HG03135 (cell line): ENCODE results near the gene MLANA.

Source experiments
- ATAC-seq: cut with Tn5 transposase; IDR thresholded peaks from one replicate; pipeline ENCODE4 v1.9.1; 2021; ENCODE audit warnings: mild to moderate bottlenecking, moderate library complexity; ENCODE audit not compliant: unreplicated experiment

The MLANA gene, protein sequence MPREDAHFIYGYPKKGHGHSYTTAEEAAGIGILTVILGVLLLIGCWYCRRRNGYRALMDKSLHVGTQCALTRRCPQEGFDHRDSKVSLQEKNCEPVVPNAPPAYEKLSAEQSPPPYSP

GRCh38 chr9:5890641-5891040 lies at the start of gene MLANA:
Gene MLANA (plus strand): TSS chr9:5890889. CDS start chr9:5892475, 1,586 bp downstream.
- no peak for ATAC-seq

DNA sequence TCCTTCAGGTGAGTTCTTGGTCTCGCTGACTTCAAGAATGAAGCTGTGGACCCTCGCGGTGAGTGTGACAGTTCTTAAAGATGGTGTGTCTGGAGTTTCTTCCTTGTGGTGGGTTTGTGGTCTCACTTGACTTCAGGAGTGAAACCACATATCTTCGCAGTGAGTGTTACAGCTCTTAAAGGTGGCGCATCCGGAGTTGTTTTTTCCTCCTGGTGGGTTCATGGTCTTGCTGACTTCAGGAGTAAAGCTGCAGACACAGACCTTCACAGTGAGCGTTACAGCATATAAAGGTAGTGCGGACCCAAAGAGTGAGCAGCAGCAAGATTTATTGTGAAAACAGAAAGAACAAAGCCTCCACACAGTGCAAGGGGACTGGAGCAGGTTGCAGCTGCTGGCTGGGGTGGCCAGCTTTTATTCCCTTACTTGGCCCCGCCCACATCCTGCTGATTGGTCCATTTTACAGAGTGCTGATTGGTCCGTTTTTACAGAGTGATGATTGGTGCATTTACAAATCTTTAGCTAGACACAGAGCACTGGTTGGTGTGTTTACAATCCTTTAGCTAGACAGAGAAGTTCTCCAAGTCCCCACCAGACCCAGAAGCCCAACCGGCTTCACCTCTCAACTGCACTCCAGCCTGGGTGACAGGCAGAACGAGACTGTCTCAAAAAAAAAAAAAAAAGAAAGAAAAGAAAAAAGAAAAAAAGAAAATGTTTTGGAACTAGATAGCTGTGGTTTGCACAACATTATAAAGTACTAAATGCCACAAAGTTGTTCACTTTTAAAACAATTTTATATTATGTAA lies 48.7 kb upstream of the MLANA start:
- no peak for ATAC-seq

DNA sequence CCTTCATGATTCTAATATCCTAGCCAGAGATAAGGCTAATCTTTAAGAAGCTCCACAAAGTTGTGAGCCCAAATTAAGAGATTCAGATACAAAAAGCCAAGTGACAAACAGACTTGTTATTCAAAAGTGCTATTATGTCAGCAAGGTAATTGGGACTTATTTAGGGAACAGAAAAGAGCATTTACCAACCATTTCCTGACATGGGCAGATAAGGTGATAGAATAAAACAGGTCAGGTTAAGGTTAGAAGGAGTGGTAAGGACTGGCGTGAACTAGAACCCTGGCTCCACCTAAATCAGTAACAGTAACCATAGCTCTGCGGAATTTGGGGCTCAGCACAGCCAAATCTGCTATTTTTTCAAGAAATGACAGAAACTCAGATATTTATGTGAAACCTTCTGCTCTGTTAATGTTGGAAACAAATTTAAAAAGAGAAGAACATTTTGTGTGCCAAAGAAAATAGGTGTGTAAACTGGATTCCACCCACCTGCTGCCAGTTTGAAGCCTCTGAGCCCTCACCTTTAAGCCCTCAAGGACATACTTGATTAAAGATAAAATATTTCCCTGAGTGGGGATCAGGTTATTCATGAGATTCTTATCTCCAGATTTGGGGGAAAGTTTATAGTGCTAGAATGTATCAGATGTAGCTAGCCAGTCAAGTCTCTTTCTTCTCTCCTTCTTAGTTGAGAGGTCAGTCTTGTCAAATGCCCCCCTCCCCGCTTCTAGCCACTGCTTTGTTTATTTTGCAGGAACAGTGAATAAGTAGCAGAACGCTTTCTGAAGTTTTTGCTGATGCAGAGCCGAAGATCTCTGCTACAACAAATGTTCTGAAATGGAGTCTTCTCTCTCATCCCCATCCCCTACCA lies 47.5 kb upstream of the MLANA start:
- ATAC-seq, result no peak

DNA sequence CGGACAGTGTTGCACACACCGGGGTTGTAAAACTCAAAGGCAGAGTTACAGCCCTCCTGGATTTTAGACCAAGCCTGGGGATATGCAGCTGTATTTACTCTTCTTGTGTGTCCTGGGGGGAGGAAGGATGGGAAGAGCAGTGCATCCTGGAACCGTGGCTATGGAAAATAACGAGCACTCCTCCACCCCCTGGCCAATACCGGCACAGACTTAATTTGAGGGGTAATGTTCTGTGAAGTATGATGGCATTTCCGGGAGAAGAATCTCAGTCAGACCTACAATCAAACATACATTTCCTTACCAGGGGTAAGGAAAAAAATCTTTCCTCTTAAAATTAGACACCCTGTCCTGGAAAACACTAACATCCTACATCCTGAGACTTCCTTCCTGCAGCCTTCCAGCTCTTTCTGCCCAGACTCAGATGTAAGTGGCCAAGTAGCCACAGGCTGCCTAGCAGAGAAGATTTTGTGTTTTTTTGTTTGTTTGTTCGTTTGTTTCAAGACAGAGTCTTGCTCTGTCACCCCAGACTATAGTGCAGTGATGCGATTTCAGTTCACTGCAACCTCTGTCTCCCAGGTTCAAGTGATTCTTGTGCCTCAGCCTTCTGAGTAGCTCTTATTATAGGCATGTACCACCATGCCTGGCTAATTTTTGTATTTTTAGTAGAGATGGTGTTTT lies 46.8 kb upstream of the MLANA start:
- ATAC-seq, result no peak

GRCh38 chr9:5845157-5845531 lies 45.5 kb upstream of the MLANA start:
- ATAC-seq, result no peak

DNA sequence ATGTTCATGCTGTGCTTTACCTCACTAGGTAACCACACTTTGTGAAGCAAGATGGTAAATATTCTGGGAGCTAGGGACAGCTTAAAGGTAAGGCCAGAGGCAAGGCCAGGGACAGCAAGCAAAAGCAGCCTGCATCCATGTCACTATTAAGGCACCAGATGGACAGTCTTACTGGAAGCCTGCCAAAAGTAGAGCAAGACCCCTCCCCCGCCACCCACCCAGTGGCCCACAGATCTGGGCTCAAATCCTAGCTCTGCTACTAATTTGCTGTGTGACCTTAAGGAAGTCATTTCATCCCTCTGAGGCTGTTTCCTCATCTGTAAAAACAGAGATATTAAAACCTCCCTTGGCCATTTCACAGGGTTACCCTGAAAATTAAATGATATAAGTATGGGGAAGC lies 44.6 kb upstream of the MLANA start:
- no peak for ATAC-seq

- no peak for ATAC-seq
Measured at GRCh38 chr9:5846501-5846921, 44.2 kb upstream of the MLANA start.

DNA sequence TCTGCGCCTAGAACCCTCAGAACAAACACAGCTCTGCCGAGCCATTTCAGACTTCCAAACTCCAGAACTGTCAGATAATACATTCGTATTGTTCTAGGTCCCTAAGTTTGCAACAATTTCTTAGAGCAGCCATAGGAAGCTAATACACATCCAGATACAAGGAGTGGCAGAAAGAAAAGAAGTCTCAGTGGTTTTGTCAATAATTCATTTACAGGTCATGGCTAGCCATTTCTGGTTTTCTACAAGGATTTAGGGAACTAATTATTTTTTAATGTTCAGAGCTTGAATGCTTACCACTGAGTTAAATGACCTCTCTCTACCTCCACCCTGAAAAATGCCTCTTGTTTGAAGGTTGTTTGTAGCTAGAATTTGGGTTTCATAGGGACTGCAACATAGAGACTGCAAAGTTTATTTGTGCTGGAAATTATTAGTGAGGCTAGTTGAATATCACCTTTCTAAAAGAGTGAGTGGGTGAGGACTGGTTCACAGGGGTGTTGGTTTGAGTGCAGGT lies 42.3 kb upstream of the MLANA start:
- ATAC-seq, result no peak

- ATAC-seq, result no peak
Measured at GRCh38 chr9:5850724-5851122, 40.0 kb upstream of the MLANA start.

- peak; percentile 82 for ATAC-seq
Measured at GRCh38 chr9:5851445-5851844, 39.2 kb upstream of the MLANA start.

- ATAC-seq, result no peak
Measured at GRCh38 chr9:5852987-5853386, 37.7 kb upstream of the MLANA start.

GRCh38 chr9:5853617-5854016 lies 37.1 kb upstream of the MLANA start:
- no peak for ATAC-seq

DNA sequence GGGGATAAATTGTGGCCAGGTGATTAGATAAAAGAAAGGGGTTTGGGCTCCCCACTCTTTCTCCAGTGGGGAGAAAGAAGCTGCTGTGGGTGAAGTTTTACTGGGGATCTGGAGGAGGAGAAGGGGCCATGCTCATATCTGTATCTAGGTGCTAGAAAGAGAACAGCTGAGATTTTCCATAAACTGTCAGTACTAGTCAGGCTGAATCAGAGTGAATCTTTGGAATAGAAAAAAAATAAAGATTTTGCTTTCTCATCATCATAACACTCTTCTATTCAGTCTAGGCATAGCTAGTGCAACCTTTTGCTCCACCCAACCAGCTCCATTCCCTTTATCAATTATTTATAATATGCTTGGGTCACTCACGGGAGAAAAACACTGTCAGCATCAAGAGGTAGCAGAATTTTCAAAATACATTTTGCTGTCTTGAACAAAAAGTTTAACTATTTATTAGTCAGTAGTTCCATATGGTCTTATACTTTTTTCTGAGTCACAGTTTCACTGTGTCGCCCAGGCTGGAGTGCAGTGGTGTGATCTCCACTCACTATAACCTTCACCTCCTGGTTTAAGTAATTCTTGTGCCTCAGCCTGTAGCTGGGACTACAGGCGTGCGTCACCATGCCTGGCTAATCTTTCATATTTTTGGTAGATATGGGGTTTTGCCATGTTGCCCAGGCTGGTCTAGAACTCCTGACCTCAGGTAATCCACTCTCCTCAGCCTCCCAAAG lies 36.5 kb upstream of the MLANA start:
- no peak for ATAC-seq

GRCh38 chr9:5857928-5858327 lies 32.8 kb upstream of the MLANA start:
- no peak for ATAC-seq

- ATAC-seq, result no peak
Measured at GRCh38 chr9:5858833-5859232, 31.9 kb upstream of the MLANA start.

DNA sequence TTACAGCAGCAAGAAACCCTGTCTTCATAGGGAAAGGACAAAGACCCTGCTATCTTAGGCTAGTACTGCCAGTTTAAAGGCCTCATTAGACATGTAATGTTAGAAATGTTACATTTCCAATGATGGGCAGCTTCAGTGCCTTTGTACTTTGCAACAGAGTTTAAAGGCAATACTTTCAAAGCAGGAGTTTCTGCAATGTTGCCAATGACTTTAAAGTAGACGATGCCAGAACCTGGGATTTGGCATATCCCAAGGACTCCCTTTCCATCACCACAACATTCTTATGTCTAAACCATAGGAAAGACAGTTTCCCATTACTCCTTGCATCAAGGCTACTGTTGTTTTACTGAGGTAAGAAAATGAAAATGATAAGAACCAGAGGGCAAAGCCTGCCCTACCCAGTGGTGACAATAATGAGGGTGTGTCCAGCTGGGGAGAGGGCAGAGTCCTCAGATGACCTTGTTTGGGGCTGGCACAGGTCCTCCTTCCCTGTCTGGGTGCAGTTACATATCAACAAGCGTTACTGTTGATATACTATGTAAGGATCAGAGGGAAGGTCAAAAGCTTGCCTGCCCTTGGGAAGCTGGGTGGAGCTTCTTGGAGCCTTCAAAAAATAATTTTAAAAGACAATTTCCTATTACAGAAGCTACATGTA lies 27.5 kb upstream of the MLANA start:
- no peak for ATAC-seq

DNA sequence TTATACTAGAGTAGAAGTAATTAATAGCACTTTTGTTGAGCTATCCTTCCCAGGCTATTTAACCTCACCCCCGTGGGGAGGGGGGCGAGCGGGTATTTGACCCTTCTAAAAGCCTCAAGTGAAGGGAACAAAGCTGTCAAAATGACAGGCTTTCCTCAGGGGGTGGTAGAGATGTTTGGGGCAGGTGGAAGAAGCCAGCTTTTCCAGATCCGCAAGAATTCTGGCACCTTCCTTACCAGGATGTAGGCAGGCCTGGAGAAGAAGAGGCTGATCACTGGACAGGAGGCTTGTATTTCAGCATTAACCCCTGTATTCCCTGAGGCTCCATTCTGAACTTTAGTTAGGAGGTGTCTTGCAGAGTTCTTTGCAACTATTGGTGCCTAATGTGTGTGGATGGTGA lies 26.2 kb upstream of the MLANA start:
- ATAC-seq, result no peak

DNA sequence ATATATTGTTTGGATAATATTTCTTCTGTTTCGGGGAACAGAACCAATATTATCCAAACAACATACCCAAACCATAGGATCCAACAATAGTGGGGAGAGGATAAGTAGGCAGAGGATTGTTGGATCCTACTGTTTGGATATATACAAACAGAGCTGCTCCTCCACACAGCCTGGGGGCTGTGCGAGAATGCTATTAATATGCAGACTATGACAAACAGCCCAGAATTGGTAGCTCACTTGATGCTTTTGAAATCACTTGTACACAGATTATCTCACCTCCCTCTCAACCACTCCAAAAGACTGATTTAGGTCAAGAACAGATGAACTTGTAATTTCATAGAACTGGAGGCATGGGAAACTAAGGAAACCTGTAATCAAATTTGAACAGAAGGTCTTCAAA lies 24.4 kb upstream of the MLANA start:
- no peak for ATAC-seq

DNA sequence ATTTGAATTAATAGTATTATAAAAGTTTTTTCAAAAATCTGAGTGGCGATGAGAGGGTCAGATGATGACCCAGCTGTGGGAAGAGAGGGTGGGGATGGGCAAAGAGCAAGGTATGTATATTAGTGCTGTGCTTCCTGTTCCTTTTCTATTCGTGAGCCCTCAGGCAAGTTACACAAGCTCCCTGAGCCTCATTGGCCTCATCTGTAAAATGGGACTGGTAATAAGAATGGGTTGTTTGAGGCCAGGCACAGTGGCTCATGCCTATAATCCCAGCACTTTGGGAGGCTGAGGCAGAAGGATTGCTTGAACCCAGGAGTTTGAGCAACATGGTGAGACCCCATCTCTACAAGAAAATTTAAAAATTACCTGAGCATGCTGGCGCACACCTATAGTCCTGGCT lies 24.0 kb upstream of the MLANA start:
- ATAC-seq, result no peak

GRCh38 chr9:5868235-5868634 lies 22.5 kb upstream of the MLANA start:
- ATAC-seq, result no peak
